ENCODE data around the gene SYNM.

The SYNM gene

DNA sequence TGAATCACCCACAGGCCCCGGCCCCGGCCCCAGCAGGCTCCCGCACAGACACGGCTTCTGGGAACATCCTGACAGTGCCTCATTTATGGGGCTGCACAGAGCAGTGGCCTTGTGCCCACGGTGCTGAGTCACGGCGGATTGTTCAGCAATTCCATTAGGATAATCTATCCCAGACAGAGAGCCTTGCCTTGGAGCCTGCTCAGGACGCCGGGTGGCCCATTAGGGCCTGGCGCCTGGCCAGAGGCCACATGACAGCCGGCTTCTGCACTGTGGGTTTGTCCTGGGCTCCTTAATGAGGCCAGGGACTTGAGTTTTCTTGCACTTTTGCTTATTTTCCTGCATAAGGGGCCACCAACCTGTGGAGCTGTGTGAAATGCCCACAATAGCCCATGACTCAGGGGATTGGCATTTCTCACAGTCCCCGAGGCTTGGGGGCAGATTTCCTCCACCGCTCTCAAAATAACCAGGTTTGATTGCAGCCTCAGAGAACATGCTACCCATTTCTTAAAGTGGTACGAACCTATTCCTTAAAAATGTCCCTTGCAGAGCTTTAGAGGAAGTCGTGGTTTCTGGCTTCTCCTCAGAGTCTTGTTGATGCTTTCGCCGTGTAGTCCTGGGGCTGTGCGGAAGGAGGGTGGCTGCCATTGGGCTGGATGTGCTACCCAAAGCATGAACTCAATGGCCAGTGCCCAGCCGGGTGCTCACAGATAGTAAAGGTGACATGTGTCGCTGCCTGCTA, 19.0 kb downstream of the SYNM start:
- no peak for DNase-seq

DNA sequence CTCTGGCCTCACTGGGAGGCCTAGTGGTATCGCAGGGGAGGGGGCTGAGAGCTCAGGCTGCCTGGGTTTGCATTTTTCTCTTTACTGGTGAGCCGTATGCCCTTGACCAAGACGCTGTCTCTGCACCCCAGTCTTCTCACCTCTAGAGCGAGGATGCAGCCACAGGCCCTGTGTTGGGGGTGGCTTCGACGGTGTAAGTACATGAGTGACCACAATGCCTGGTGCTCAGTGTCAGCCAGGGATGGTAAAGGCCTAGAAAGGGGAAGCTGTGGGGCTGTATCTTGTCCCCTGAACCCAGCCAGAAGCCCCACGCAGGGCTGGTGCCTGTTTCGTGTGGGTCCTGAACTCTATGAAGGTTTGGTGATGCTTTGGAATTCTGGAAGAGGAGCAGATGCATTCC, 19.8 kb downstream of the SYNM start:
- DNase-seq: no peak

DNA sequence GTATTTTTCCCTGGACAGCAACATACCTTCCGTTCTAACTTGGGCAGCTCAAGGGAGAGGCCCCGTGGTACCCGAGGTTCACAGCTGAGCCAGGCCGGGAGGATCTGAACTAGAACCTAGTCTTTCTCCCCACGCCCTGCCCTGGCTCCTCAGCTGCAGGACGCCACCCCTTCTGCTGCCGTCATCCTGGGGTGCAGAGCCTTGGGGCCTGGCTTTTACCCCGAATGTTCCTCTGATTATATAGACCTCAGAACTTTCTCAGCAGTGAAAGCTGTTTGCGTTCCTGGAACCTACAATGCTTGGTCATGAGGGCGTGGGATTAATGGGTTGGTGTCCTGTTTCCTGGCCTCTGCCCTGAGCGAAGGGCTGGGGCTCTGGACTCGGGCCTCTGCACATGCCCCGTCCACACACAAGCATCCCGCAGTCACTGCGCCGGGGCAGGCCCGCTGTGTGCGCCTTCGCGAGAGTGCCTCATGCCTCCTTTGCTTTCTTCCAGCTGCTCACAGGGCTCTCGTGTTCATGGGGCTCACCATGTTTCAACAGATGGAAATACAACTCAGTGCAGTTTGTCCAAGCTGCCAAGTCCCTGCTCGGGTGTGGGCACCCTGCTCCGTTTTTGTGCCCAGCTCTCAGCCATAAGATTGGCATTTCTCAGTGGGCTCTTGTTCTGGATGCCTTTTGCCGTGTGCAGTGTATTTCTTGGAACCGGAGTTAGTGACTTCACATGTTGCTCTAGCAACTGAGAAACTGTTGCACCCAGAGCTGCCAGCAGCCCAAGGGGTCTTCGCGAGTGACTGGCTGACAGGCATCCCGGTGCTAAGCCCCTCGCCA, 20.4 kb downstream of the SYNM start:
- DNase-seq: no peak

DNA sequence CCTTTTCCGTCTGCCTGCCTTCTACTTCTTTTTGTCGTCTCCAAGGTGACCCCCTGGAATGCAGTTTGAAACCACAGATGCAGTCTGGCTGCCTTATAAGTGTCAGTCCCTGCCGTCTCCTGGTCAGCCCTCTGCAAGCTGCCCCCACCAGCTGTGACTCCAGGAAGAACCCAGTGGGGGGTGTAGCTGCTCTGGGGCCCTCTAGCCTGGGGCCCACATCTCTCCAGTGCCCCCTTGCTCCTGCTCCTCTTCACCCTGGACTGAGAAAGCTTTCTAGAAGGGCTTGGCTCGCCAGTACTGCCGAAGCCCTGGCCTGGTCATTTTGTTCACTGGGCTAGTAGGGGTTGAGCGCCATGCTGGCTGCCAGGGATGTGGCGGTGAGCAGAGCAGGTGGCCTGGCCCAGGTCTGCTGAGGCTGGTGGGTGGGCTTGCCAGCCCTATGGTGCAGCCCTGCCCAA, 21.3 kb downstream of the SYNM start:
- no peak for DNase-seq

DNA sequence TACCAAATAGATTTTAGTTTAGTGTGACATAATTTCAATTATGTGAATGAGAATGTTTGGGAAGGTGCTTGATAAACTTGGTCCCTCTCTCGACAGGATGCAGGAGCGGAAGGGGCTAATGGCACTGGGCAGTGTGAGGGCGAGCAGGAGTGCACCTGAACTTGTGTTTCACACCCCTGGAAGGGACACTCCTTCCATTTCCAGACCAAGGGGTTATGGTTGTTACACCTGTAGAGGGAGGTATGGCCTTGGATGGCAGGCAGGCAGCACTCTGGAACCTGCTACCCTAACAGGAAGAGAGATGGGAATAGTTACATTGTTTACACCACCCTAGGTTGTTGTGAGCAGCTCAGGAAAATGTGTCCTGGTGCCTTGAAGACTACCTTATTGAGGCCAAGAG, 22.1 kb downstream of the SYNM start:
- no peak for DNase-seq

DNA sequence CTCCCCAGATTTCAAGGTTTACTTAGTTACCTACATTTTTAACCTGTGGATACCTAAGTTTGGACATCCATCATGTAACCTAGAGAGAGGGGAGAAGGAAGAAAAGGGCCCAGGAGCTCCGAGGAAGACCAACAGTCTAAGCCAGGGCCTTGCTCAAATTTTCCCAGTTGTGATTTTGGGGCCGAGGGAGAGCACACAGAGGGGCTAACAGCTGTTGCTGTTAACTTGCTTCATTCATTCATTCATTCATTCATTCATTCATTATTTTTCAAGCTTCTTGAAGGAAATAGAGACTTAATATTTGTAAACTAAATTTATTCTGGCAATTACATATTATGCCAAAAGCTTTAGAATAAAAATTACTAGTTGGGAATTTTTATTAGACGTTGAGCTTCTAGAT, 22.9 kb downstream of the SYNM start:
- no peak for DNase-seq

DNA sequence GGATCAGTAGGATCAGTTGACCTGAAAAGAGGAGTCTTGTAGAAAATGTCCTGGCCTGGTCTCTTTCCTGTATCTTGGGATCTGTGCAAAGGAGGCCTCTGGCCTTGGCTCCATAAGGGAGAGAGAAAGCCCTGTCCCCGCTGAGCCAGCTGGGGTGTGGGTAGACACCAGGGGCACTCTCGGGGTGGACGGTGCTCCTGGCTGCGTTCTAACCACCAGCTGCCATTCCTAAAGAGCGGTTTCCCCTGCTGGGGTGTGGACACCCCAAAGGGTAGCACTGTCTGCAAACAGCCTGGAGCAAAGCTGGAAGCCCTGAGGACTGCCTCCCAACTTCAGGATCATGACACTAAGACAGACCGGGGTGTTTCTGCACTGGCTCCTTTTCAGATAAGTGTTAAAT, 23.5 kb downstream of the SYNM start:
- no peak for DNase-seq

DNA sequence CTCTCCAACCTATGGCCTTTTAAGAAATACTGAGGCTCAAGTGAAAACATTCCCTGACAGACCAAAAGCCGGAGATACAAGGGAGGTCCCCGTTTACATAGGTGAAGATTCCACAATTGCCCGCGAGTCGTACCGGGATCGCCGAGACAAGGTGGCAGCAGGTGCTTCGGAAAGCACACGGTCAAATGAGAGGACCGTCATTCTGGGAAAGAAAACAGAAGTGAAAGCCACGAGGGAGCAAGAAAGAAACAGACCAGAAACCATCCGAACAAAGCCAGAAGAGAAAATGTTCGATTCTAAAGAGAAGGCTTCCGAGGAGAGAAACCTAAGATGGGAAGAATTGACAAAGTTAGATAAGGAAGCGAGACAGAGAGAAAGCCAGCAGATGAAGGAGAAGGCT, 24.8 kb downstream of the SYNM start:
- no peak for DNase-seq

DNA sequence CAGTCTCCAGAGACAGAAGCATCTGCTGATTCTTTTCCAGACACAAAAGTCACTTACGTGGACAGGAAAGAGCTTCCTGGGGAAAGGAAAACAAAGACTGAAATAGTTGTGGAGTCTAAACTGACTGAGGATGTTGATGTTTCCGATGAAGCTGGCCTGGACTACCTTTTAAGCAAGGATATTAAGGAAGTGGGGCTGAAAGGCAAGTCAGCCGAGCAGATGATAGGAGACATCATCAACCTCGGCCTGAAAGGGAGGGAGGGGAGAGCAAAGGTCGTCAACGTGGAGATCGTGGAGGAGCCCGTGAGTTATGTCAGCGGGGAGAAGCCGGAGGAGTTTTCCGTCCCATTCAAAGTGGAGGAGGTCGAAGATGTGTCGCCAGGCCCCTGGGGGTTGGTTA, 25.4 kb downstream of the SYNM start:
- no peak for DNase-seq

DNA sequence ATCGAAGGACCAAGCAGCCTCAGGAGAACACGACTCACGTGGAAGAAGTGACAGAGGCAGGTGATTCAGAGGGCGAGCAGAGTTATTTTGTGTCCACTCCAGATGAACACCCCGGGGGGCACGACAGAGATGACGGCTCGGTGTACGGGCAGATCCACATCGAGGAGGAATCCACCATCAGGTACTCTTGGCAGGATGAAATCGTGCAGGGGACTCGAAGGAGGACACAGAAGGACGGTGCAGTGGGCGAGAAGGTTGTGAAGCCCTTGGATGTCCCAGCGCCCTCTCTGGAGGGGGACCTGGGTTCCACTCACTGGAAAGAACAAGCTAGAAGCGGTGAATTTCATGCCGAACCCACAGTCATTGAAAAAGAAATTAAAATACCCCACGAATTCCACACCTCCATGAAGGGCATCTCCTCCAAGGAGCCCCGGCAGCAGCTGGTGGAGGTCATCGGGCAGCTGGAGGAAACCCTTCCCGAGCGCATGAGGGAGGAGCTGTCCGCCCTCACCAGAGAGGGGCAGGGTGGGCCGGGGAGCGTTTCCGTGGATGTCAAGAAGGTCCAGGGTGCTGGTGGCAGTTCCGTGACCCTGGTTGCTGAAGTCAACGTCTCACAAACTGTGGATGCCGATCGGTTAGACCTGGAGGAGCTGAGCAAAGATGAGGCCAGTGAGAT, 26.0 kb downstream of the SYNM start:
- DNase-seq: no peak

DNA sequence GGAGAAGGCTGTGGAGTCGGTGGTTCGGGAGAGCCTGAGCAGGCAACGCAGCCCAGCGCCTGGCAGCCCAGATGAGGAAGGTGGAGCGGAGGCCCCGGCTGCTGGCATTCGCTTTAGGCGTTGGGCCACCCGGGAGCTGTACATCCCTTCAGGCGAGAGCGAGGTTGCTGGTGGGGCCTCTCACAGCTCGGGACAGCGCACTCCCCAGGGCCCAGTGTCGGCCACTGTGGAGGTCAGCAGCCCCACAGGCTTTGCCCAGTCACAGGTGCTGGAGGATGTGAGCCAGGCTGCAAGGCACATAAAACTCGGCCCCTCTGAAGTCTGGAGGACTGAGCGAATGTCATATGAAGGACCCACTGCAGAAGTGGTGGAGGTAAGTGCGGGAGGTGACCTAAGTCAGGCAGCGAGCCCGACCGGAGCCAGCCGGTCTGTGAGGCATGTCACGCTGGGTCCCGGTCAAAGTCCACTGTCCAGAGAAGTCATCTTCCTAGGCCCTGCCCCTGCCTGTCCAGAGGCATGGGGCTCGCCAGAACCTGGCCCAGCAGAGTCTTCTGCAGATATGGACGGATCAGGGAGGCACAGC, 26.7 kb downstream of the SYNM start:
- DNase-seq: no peak

DNA sequence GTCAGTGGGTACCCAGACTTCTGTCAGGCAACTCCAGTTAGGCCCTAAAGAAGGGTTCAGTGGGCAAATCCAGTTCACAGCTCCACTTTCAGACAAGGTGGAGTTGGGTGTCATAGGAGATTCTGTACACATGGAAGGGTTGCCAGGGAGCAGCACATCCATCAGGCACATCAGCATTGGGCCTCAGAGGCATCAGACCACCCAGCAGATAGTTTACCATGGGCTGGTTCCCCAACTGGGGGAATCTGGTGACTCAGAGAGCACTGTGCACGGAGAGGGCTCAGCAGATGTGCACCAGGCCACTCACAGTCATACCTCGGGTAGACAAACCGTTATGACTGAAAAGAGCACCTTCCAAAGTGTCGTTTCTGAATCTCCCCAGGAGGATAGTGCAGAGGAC, 27.2 kb downstream of the SYNM start:
- DNase-seq: no peak

DNA sequence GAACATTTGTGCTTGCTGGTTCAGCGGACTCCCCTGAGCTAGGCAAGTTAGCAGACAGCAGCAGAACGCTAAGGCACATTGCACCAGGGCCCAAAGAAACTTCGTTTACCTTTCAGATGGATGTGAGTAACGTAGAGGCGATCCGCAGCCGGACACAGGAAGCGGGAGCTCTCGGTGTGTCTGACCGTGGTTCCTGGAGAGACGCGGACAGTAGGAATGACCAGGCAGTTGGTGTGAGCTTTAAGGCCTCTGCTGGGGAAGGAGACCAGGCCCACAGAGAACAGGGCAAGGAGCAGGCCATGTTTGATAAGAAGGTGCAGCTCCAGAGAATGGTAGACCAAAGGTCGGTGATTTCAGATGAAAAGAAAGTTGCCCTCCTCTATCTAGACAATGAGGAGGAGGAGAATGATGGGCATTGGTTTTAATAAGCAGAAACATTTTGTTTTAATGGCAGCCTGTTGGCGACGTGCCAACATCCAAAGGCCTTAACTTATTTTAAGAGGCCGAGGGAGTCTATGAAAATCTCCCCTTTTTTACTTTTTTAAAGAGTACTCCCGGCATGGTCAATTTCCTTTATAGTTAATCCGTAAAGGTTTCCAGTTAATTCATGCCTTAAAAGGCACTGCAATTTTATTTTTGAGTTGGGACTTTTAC, 27.9 kb downstream of the SYNM start:
- no peak for DNase-seq

DNA sequence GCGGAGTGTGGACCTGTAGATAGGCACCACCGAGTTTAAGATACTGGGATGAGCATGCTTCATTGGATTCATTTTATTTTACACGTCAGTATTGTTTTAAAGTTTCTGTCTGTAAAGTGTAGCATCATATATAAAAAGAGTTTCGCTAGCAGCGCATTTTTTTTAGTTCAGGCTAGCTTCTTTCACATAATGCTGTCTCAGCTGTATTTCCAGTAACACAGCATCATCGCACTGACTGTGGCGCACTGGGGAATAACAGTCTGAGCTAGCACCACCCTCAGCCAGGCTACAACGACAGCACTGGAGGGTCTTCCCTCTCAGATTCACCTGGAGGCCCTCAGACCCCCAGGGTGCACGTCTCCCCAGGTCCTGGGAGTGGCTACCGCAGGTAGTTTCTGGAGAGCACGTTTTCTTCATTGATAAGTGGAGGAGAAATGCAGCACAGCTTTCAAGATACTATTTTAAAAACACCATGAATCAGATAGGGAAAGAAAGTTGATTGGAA, 29.5 kb downstream of the SYNM start:
- DNase-seq: no peak

DNA sequence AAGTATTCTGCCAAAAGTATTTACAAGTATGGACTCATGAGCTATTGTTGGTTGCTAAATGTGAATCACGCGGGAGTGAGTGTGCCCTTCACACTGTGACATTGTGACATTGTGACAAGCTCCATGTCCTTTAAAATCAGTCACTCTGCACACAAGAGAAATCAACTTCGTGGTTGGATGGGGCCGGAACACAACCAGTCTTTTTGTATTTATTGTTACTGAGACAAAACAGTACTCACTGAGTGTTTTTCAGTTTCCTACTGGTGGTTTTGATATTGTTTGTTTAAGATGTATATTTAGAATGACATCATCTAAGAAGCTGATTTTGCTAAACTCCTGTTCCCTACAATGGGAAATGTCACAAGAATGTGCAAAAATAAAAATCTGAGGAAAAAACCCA, 30.3 kb downstream of the SYNM start:
- DNase-seq: no peak

DNA sequence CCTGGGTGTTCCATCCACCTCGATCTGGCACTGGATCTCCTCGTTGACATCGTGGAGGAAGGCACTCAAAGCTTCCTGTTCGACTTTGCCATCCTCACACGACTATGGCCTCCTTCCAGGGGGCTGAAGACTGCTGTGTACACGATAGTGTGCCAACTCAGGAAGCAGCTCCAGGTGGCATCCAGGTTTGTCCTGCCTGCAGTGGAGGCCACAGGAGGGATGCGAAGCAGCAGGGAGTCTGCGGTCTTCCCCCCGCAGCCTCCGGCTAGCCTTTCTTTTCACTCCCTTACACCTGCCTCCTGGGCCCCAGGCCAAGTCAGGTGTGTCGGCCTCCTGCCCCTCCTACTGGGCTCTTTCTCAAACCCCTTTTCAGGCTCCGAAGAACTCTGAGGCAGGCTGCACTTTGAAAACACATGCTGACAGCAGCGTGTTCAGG, 32.2 kb downstream of the SYNM start:
- DNase-seq: no peak

DNA sequence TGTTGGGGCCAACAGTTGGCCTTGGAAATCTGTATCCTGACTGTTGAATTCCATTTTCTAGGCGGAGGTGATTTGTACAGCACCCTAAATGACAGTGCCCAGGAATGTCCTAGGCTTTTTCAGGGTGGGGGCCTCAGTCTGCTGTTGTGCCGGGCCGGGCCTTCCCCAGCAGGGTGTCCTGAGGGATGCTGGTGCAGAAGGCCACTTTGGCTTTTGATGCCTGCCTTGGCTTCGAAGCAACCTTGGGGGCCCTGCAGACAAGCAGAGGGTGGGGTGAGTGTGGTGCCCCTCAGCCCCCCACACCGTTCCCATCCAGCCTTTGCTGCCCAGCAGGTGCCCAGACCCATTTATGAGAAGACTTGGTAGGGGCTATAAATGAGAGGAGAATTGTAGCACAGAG, 33.0 kb downstream of the SYNM start:
- no peak for DNase-seq

DNA sequence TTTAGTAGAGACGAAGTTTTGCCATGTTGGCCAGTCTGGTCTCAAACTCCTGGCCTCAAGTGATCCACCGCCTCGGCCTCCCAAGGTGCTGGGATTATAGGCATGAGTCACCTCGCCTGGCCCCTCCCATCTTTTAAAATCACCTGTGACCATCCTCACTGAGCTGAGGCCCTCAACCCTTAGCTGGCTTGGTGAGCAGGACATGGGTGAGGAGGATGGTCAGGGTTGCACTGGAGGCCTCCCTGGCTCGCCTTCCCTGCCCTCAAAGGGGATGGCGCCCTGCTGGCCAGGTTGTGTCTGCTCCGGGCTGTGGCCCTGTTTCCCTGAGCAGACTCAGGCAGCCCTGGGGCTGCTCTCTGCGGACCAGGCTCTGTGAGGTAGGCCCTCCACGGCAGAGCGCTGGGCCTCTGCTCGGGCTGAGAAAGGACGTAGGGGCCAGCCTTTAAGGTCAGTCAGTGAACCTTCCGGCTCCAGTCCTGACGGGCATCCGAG, 33.7 kb downstream of the SYNM start:
- DNase-seq: no peak

DNA sequence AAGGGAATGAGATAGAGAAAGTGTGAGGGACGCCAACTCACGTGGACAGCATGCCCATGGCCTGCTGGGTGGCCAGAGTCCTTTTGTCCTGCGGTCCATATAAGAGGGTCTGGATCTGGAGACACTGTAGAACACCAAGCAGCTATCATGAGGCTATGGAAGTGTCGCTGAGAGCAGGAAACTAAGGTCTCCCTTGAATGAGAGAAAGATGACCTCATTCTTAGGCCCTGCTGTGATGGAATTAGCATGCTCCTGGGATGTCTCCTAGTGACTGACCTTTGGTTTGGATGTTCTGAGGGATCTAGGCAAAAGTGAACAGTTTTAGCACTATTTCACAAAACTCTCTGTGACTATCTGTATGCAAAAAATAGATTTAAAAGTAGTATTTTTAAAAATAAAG, 34.4 kb downstream of the SYNM start:
- DNase-seq: no peak

DNA sequence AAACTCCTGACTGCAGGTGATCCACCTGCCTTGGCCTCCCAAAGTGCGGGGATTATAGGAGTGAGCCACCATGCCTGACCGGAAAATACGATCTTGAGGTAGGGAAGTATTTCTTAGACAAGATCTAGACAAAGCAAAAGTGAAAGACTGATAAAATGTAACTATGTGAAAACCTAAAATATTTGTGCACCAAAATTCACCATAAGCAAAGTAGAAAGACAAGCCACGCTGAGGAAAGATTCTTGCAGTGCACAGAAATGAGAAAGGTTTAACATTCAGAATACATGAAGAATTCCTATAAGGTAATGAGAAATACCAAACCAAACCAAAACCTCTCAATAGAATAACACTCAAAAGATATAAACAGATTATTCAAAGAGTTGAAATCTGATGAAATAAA, 35.7 kb downstream of the SYNM start:
- DNase-seq: no peak

DNA sequence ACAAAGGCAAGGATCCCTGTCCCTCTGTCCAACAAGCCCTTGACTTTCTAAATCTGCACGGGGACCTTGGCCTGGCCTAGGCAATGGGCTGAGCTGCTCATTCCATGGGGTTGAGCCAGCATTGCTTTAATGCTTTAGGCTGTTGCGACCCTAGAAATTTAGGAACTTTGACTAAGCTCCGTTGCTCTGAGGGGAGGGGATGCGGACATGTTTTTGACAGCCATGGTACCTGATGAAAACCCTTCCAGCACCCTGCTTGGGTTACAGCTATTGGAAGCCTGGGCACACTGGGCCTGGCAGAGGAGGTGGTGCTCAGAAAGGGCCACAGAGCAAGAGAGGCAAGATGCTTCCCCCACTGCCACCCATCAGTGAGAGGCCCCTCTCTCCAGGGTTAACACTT, 37.1 kb downstream of the SYNM start:
- DNase-seq: no peak

DNA sequence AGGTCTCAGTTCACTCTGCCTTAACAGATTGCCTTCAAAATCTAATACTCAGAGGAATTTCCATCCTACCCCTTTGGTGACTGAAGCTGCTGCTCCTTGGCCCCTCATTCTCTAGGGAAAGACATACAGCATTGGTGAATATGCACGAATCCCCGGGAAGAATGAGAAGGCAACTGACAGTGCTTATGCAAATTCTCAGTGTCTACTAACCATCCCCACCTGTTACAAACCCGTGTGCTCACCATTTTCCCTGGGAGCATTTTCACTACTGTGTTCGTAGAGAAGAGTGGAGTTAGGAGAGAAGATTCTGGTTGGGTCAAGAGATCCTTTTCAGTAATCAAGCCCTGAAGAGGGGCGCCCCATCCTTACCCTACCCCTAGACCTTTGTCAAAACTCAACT, 37.7 kb downstream of the SYNM start:
- DNase-seq: no peak

DNA sequence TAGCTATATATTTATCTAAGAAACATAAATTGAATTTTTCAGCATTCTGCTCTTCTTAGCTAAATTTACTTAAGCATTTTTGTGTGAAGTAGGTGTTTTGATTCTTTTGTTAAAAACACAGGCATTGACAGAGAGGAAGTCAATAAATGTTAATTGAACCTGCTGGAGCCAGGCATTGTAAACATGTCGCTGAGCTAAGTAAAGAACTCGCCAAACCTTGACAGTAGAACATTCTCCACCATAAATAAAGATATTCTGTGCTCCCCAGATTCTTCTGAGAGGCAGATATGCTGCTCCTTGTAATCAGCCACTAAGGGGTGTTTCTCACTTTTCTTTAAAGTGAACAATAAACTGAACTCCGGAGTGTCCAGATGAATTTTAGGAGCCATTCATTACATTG, 38.4 kb downstream of the SYNM start:
- DNase-seq: no peak
